ENCODE data around the gene OGFOD3. TPM values are rescaled to one million over a fixed set of nuclear protein-coding genes. Genes with fewer than 3 reads are reported as not detected.

The OGFOD3 gene
- total and polyA plus RNA-seq, 9 of the 15 experiments (the other 6 are each of a cell fraction or from before 2014, with no cell fraction given): 0.69 to 44.7 (median 18.9) TPM

GRCh38 chr17:82399041-82399441 is 19.3 kb downstream of the OGFOD3 start:
- no peak overlapping the region for H3K4me2 ChIP-seq (ENCODE audit: insufficient read depth, low read length)
- in situ Hi-C loops (cut with MboI) (no loop called here), intact Hi-C loops (cut with micrococcal nuclease) (no loop called here)
- H3K4me1 ChIP-seq (replicated peaks in 1 of 2; ENCODE audit: control insufficient read depth in 2 of 2, insufficient read depth in 2 of 2, low read length in 2 of 2): peaks cover 0 to 22% of the 10 kb centered on the region in 2 experiments; a peak in 2 of 5 replicates
- DNase-seq (ENCODE audit: extremely low read depth in 1 of 4, low spot score in 3 of 4): no peak
- ChIA-PET CTCF (ENCODE audit: low intra/inter-chr PET ratio) (interaction anchor here (0.6 kb wide), 1 partner anchor 158 kb away, joined by 3 read pairs; no protein-coding TSS in a partner anchor), POLR2A (interaction anchor here (0.6 to 1.9 kb wide), 5 partner anchors 11 to 171 kb away, joined by 3 to 5 read pairs (median 3); no protein-coding TSS in a partner anchor)
- H3K79me2 ChIP-seq (ENCODE audit: control insufficient read depth, insufficient read depth, low read length): no peaks in the 10 kb centered on the region
- WGBS (ENCODE audit: insufficient coverage, low coverage, missing lambda C conversion rate): 89% methylated on average over 12 of the region's 13 CpGs
- H4K20me1 ChIP-seq (replicated peaks; ENCODE audit: control insufficient read depth, insufficient read depth, low read length): no peaks in the 10 kb centered on the region
- BruUV-seq (replicated peaks): no TSS peak
- ATAC-seq: no peak
- no peaks in the 10 kb centered on the region for H3K9me1 ChIP-seq (ENCODE audit: control insufficient read depth, insufficient read depth, low read length)
- no peak overlapping the region for H3K4me3 ChIP-seq
- H3K27ac ChIP-seq (ENCODE audit: extremely low read depth, low read depth, low read length): no peak overlapping the region
- no peak overlapping the region for H3K9ac ChIP-seq (ENCODE audit: insufficient read depth in 1 of 2, low read depth in 2 of 2, low read length in 2 of 2)
- H3K36me3 ChIP-seq (ENCODE audit: control insufficient read depth, insufficient read depth, low read length): peaks cover 32% of the 10 kb centered on the region; the same call in 2 of the 3 replicates
- no peak for FAIRE-seq
- H2AFZ ChIP-seq (ENCODE audit: low read depth, low read length): no peak overlapping the region
- TF ChIP-seq KLF10 (CRISPR knock-in tag; IDR thresholded peaks at IDR 0.05) (no peak), TEAD2 (tag; IDR thresholded peaks at IDR 0.05) (no peak), KAT8 (IDR thresholded peaks at IDR 0.05; ENCODE audit: low read depth) (no peak), ZBTB17 (CRISPR knock-in tag; IDR thresholded peaks at IDR 0.05) (no peak), ZNF445 (CRISPR knock-in tag; IDR thresholded peaks at IDR 0.05; ENCODE audit: low read depth) (no peak), STAT6 (CRISPR knock-in tag; IDR thresholded peaks at IDR 0.05) (no peak), MIER1 (IDR thresholded peaks at IDR 0.05; ENCODE audit: low read depth) (no peak), GATAD2A (IDR thresholded peaks at IDR 0.05) (no peak), KHSRP (IDR thresholded peaks at IDR 0.05) (no peak)
- no peaks in the 10 kb centered on the region for H3K9me3 ChIP-seq (replicated peaks; ENCODE audit: control insufficient read depth, insufficient read depth, low read depth, low read length)
- no peaks in the 10 kb centered on the region for H3K27me3 ChIP-seq (ENCODE audit: control insufficient read depth in 2 of 2, insufficient read depth in 2 of 2, low read length in 2 of 2)
